HepG2 (cell line): ENCODE results near the gene DPM1. TPM values are rescaled to one million over a fixed set of nuclear protein-coding genes. Genes with fewer than 3 reads are reported as not detected.

Experiments
- ATF1 ChIP-seq: IDR thresholded peaks from 2 replicates; pipeline ENCODE4 v1.6.1; 2016; ENCODE audit warnings: mild to moderate bottlenecking, control low read depth
- CCAR2 ChIP-seq: fragments of 200-400 bp; formaldehyde crosslinking; optimal IDR thresholded peaks from 2 replicates; pipeline ENCODE3; 2018; ENCODE audit warnings: low read depth, mild to moderate bottlenecking, low read length, moderate library complexity
- KDM6A ChIP-seq: IDR thresholded peaks from 2 replicates; pipeline ENCODE4 v1.6.1; 2016; ENCODE audit warnings: low read depth
- MTF1 ChIP-seq: sonication (generic); formaldehyde crosslinking; IDR thresholded peaks from 2 replicates; pipeline ENCODE4 v1.5.0; 2020; ENCODE audit warnings: missing genetic modification reagents
- NR2F6 ChIP-seq, 2 experiments: IDR thresholded peaks; 2 replicates each; pipeline ENCODE4 v1.6.1; 2016; ENCODE audit warnings: antibody characterized with exemption in 1 of 2, mild to moderate bottlenecking in 1 of 2
- SMYD3 ChIP-seq: sonication (generic); formaldehyde crosslinking; IDR thresholded peaks from 2 replicates; pipeline ENCODE4 v1.8.1; 2023; ENCODE audit warnings: mild to moderate bottlenecking, missing genetic modification reagents
- ZNF572 ChIP-seq: sonication (generic); formaldehyde crosslinking; IDR thresholded peaks from 2 replicates; pipeline ENCODE4 v1.5.1; 2020; ENCODE audit warnings: mild to moderate bottlenecking, missing genetic modification reagents
- polyA plus RNA-seq, 8 experiments: library from polyadenylated mRNA; depleted of rRNA in 3 of 8; stranded (reverse) in 7 of 8; unstranded in 1 of 8; fragments of >200 nt; fragmentation: Illumina TruSeq in 4 of 8; extraction: Trizol in 4 of 8; gene quantifications; 2 replicates each; pipeline versions ENCODE4 v1.2.1 to v1.2.3, GENCODE V29; 2011 to 2016; ENCODE audit warnings: low read depth in 4 of 8, missing spikeins in 1 of 8, mixed read lengths in 1 of 8; ENCODE audit not compliant: insufficient read depth in 1 of 8
- total RNA-seq, 5 experiments: library from RNA; depleted of rRNA; stranded (reverse); fragments of >200 nt; fragmentation: Illumina TruSeq; extraction: Trizol; gene quantifications; 2 replicates each; pipeline ENCODE4 v1.2.3, GENCODE V29; 2016; ENCODE audit warnings: low read depth in 1 of 5
- TF ChIP-seq, protein P1 (sequence below): sonication (generic); formaldehyde crosslinking; IDR thresholded peaks from 2 replicates; pipeline ENCODE4 v1.4.0; 2020; ENCODE audit warnings: missing genetic modification reagents
- TF ChIP-seq, protein P2 (sequence below): sonication (generic); formaldehyde crosslinking; IDR thresholded peaks from 2 replicates; pipeline ENCODE4 v1.5.0; 2020; ENCODE audit warnings: mild to moderate bottlenecking, missing genetic modification reagents, moderate library complexity
- TF ChIP-seq, protein P3 (sequence below): sonication (generic); formaldehyde crosslinking; IDR thresholded peaks from 2 replicates; pipeline ENCODE4 v1.4.0; 2020; ENCODE audit warnings: mild to moderate bottlenecking, missing genetic modification reagents
- TF ChIP-seq, protein P4 (sequence below): sonication (generic); formaldehyde crosslinking; IDR thresholded peaks from 2 replicates; pipeline ENCODE4 v1.5.1; 2020; ENCODE audit warnings: mild to moderate bottlenecking, missing genetic modification reagents

Gene DPM1
- total and polyA plus RNA-seq, 2 of the 13 experiments (the other 11 are each of a cell fraction or from before 2014, with no cell fraction given): 83.2 to 161 TPM

DNA sequence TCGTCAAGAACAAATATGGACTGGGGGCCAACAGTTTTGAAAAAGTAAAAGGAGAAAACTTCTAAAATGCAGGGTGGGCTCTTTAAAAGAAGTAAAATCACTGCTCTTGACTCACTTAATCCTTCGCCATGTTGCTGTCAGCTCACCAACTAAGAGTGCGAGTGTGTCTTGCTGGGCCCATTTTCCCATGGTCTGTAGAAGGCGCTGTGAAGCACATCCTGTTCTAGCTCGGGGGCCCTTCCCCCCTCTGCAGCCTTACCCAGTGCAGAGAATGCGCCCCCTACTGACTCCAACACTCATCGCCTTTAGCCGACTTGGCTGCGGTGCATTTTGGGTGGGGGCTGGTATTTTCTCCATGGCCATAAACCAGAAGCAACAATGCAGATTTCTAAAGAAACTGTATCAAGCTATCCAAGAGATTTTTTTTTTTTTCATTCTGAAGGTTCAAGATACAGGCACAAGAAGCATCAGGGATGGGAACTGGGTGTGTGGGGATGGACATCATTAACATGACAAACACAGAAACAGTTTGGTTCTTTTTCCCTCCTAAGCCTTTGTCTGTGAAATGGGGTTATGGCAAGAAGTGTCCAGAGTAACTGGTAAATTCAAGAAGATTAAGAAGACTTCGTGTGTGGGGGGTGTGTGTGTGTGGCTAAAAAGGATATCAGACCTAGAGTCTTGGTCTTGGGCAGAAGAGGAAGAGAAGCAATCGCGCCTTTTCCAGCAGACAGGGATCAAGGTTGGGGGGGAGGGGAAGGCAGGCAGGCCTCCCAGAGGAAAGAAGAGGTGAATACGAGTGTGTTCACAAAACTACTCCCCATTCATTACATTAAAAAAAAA is 28.8 kb downstream of the DPM1 start (continued):
- TF ChIP-seq, protein P1, sequence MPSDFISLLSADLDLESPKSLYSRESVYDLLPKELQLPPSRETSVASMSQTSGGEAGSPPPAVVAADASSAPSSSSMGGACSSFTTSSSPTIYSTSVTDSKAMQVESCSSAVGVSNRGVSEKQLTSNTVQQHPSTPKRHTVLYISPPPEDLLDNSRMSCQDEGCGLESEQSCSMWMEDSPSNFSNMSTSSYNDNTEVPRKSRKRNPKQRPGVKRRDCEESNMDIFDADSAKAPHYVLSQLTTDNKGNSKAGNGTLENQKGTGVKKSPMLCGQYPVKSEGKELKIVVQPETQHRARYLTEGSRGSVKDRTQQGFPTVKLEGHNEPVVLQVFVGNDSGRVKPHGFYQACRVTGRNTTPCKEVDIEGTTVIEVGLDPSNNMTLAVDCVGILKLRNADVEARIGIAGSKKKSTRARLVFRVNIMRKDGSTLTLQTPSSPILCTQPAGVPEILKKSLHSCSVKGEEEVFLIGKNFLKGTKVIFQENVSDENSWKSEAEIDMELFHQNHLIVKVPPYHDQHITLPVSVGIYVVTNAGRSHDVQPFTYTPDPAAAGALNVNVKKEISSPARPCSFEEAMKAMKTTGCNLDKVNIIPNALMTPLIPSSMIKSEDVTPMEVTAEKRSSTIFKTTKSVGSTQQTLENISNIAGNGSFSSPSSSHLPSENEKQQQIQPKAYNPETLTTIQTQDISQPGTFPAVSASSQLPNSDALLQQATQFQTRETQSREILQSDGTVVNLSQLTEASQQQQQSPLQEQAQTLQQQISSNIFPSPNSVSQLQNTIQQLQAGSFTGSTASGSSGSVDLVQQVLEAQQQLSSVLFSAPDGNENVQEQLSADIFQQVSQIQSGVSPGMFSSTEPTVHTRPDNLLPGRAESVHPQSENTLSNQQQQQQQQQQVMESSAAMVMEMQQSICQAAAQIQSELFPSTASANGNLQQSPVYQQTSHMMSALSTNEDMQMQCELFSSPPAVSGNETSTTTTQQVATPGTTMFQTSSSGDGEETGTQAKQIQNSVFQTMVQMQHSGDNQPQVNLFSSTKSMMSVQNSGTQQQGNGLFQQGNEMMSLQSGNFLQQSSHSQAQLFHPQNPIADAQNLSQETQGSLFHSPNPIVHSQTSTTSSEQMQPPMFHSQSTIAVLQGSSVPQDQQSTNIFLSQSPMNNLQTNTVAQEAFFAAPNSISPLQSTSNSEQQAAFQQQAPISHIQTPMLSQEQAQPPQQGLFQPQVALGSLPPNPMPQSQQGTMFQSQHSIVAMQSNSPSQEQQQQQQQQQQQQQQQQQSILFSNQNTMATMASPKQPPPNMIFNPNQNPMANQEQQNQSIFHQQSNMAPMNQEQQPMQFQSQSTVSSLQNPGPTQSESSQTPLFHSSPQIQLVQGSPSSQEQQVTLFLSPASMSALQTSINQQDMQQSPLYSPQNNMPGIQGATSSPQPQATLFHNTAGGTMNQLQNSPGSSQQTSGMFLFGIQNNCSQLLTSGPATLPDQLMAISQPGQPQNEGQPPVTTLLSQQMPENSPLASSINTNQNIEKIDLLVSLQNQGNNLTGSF (CRISPR knock-in tag): no peak
- TF ChIP-seq CCAR2 (peak; percentile 94), MTF1 (CRISPR knock-in tag) (no peak), NR2F6 (IDR thresholded peaks at IDR 0.05) (peak; percentile 32; the same call in 1 of the 2 replicates), NR2F6 (CRISPR knock-in tag; IDR thresholded peaks at IDR 0.05) (peak; percentile 81), ZNF572 (no peak), KDM6A (CRISPR knock-in tag) (no peak), ATF1 (no peak), SMYD3 (CRISPR knock-in tag) (no peak)
- TF ChIP-seq, protein P2, sequence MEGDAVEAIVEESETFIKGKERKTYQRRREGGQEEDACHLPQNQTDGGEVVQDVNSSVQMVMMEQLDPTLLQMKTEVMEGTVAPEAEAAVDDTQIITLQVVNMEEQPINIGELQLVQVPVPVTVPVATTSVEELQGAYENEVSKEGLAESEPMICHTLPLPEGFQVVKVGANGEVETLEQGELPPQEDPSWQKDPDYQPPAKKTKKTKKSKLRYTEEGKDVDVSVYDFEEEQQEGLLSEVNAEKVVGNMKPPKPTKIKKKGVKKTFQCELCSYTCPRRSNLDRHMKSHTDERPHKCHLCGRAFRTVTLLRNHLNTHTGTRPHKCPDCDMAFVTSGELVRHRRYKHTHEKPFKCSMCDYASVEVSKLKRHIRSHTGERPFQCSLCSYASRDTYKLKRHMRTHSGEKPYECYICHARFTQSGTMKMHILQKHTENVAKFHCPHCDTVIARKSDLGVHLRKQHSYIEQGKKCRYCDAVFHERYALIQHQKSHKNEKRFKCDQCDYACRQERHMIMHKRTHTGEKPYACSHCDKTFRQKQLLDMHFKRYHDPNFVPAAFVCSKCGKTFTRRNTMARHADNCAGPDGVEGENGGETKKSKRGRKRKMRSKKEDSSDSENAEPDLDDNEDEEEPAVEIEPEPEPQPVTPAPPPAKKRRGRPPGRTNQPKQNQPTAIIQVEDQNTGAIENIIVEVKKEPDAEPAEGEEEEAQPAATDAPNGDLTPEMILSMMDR (CRISPR knock-in tag): peak; percentile 99
- TF ChIP-seq, protein P3, sequence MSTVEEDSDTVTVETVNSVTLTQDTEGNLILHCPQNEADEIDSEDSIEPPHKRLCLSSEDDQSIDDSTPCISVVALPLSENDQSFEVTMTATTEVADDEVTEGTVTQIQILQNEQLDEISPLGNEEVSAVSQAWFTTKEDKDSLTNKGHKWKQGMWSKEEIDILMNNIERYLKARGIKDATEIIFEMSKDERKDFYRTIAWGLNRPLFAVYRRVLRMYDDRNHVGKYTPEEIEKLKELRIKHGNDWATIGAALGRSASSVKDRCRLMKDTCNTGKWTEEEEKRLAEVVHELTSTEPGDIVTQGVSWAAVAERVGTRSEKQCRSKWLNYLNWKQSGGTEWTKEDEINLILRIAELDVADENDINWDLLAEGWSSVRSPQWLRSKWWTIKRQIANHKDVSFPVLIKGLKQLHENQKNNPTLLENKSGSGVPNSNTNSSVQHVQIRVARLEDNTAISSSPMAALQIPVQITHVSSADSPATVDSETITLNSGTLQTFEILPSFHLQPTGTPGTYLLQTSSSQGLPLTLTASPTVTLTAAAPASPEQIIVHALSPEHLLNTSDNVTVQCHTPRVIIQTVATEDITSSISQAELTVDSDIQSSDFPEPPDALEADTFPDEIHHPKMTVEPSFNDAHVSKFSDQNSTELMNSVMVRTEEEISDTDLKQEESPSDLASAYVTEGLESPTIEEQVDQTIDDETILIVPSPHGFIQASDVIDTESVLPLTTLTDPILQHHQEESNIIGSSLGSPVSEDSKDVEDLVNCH (CRISPR knock-in tag): no peak
- TF ChIP-seq, protein P4, sequence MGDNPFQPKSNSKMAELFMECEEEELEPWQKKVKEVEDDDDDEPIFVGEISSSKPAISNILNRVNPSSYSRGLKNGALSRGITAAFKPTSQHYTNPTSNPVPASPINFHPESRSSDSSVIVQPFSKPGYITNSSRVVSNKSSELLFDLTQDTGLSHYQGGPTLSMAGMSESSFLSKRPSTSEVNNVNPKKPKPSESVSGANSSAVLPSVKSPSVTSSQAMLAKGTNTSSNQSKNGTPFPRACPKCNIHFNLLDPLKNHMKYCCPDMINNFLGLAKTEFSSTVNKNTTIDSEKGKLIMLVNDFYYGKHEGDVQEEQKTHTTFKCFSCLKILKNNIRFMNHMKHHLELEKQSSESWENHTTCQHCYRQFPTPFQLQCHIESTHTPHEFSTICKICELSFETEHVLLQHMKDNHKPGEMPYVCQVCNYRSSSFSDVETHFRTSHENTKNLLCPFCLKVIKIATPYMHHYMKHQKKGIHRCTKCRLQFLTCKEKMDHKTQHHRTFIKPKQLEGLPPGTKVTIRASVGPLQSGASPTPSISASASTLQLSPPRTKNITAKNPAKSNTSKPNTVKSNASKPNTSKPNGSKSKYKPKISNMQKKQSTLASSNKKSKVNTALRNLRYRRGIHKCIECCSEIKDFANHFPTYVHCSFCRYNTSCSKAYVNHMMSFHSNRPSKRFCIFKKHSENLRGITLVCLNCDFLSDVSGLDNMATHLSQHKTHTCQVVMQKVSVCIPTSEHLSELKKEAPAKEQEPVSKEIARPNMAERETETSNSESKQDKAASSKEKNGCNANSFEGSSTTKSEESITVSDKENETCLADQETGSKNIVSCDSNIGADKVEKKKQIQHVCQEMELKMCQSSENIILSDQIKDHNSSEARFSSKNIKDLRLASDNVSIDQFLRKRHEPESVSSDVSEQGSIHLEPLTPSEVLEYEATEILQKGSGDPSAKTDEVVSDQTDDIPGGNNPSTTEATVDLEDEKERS: peak; percentile 97
